HepG2 (cell line): Measurements from ENCODE around the gene PIGO. TPM values are rescaled to one million over a fixed set of nuclear protein-coding genes. Genes with fewer than 3 reads are reported as not detected.

Experiments used
- ADNP ChIP-seq: sonication (generic); formaldehyde crosslinking; IDR thresholded peaks from 2 replicates; pipeline ENCODE4 v1.4.0; 2020; ENCODE audit warnings: missing genetic modification reagents
- GABPA ChIP-seq, 2 experiments: IDR thresholded peaks; 2 replicates each; pipeline ENCODE4 v1.6.1; 2011 to 2016; ENCODE audit warnings: low read depth in 2 of 2, low read length in 1 of 2, missing biosample characterization in 1 of 2, missing genetic modification characterization in 1 of 2
- HDAC2 ChIP-seq: sonication (generic); formaldehyde crosslinking; IDR thresholded peaks from 2 replicates; pipeline ENCODE4 v1.4.0; 2020; ENCODE audit warnings: missing genetic modification reagents
- KAT7 ChIP-seq: IDR thresholded peaks from 2 replicates; pipeline ENCODE4 v1.6.1; 2018; ENCODE audit warnings: borderline replicate concordance, missing compliant biosample characterization
- MIXL1 ChIP-seq: IDR thresholded peaks from 2 replicates; pipeline ENCODE4 v1.6.1; 2016
- NCOA5 ChIP-seq: sonication (generic); formaldehyde crosslinking; IDR thresholded peaks from 2 replicates; pipeline ENCODE4 v1.4.0; 2020; ENCODE audit warnings: missing genetic modification reagents
- NFE2 ChIP-seq: sonication (generic); formaldehyde crosslinking; IDR thresholded peaks from 2 replicates; pipeline ENCODE4 v1.4.0; 2020; ENCODE audit warnings: missing genetic modification reagents
- NR2F6 ChIP-seq, 2 experiments: IDR thresholded peaks; 2 replicates each; pipeline ENCODE4 v1.6.1; 2016; ENCODE audit warnings: antibody characterized with exemption in 1 of 2, mild to moderate bottlenecking in 1 of 2
- NRL ChIP-seq: sonication (generic); formaldehyde crosslinking; IDR thresholded peaks from 2 replicates; pipeline ENCODE4 v1.5.0; 2020; ENCODE audit warnings: missing genetic modification reagents, mild to moderate bottlenecking, moderate library complexity, borderline replicate concordance
- PPARG ChIP-seq: conservative IDR thresholded peaks from 2 replicates; pipeline ENCODE4 v1.6.1; 2016; ENCODE audit warnings: missing biosample characterization, missing genetic modification reagents
- ZNF17 ChIP-seq: sonication (generic); formaldehyde crosslinking; IDR thresholded peaks from 2 replicates; pipeline ENCODE4 v1.5.0; 2020; ENCODE audit warnings: mild to moderate bottlenecking, missing genetic modification reagents
- ZNF609 ChIP-seq: sonication (generic); formaldehyde crosslinking; IDR thresholded peaks from 2 replicates; pipeline ENCODE4 v1.4.0; 2020; ENCODE audit warnings: mild to moderate bottlenecking, missing genetic modification reagents, borderline replicate concordance
- polyA plus RNA-seq, 8 experiments: library from polyadenylated mRNA; depleted of rRNA in 3 of 8; stranded (reverse) in 7 of 8; unstranded in 1 of 8; fragments of >200 nt; fragmentation: Illumina TruSeq in 4 of 8; extraction: Trizol in 4 of 8; gene quantifications; 2 replicates each; pipeline versions ENCODE4 v1.2.1 to v1.2.3, GENCODE V29; 2011 to 2016; ENCODE audit warnings: low read depth in 4 of 8, missing spikeins in 1 of 8, mixed read lengths in 1 of 8; ENCODE audit not compliant: insufficient read depth in 1 of 8
- total RNA-seq, 5 experiments: library from RNA; depleted of rRNA; stranded (reverse); fragments of >200 nt; fragmentation: Illumina TruSeq; extraction: Trizol; gene quantifications; 2 replicates each; pipeline ENCODE4 v1.2.3, GENCODE V29; 2016; ENCODE audit warnings: low read depth in 1 of 5
- TF ChIP-seq, protein P1 (sequence below): IDR thresholded peaks from 2 replicates; pipeline ENCODE4 v1.6.1; 2012; ENCODE audit warnings: inconsistent platforms
- TF ChIP-seq, protein P2 (sequence below): sonication (generic); formaldehyde crosslinking; IDR thresholded peaks from 2 replicates; pipeline ENCODE4 v1.5.0; 2020; ENCODE audit warnings: missing genetic modification reagents
- TF ChIP-seq, protein P3 (sequence below): sonication (generic); formaldehyde crosslinking; IDR thresholded peaks from 2 replicates; pipeline ENCODE4 v1.4.0; 2020; ENCODE audit warnings: missing genetic modification reagents
- TF ChIP-seq, protein P4 (sequence below): sonication (generic); formaldehyde crosslinking; IDR thresholded peaks from 2 replicates; pipeline ENCODE4 v1.8.0; 2022; ENCODE audit warnings: missing genetic modification reagents, mild to moderate bottlenecking, borderline replicate concordance
- TF ChIP-seq, protein P5 (sequence below): IDR thresholded peaks from 2 replicates; pipeline ENCODE4 v1.6.1; 2012; ENCODE audit warnings: low read length, improper control_type of control experiment

PIGO gene
- total and polyA plus RNA-seq, 2 of the 13 experiments (the other 11 are each of a cell fraction or from before 2014, with no cell fraction given) = 20.5 to 26.2 TPM

- TF ChIP-seq, protein P1, sequence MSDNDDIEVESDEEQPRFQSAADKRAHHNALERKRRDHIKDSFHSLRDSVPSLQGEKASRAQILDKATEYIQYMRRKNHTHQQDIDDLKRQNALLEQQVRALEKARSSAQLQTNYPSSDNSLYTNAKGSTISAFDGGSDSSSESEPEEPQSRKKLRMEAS = peak; percentile 13
- TF ChIP-seq KAT7 (CRISPR knock-in tag) (no peak), GABPA (IDR thresholded peaks at IDR 0.05; ENCODE audit: low read depth, low read length) (no peak), GABPA (CRISPR knock-in tag; IDR thresholded peaks at IDR 0.05; ENCODE audit: low read depth) (peak; percentile 71; the same call in 1 of the 2 replicates), MIXL1 (no peak; the same call in 1 of the 2 replicates), ZNF609 (CRISPR knock-in tag) (no peak), NCOA5 (CRISPR knock-in tag) (0 out of 2 replicates have a peak, but pooled peaks have one; percentile 14), ZNF17 (CRISPR knock-in tag) (no peak), HDAC2 (CRISPR knock-in tag) (peak; percentile 15; the same call in 1 of the 2 replicates), NRL (CRISPR knock-in tag) (no peak; the same call in 1 of the 2 replicates), ADNP (CRISPR knock-in tag) (no peak), NFE2 (CRISPR knock-in tag) (no peak), NR2F6 (IDR thresholded peaks at IDR 0.05) (no peak), NR2F6 (CRISPR knock-in tag; IDR thresholded peaks at IDR 0.05) (no peak; the same call in 1 of the 2 replicates), PPARG (no peak)
- TF ChIP-seq, protein P2, sequence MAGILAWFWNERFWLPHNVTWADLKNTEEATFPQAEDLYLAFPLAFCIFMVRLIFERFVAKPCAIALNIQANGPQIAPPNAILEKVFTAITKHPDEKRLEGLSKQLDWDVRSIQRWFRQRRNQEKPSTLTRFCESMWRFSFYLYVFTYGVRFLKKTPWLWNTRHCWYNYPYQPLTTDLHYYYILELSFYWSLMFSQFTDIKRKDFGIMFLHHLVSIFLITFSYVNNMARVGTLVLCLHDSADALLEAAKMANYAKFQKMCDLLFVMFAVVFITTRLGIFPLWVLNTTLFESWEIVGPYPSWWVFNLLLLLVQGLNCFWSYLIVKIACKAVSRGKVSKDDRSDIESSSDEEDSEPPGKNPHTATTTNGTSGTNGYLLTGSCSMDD (CRISPR knock-in tag) = peak; percentile 46; the same call in 1 of the 2 replicates
- TF ChIP-seq, protein P3, sequence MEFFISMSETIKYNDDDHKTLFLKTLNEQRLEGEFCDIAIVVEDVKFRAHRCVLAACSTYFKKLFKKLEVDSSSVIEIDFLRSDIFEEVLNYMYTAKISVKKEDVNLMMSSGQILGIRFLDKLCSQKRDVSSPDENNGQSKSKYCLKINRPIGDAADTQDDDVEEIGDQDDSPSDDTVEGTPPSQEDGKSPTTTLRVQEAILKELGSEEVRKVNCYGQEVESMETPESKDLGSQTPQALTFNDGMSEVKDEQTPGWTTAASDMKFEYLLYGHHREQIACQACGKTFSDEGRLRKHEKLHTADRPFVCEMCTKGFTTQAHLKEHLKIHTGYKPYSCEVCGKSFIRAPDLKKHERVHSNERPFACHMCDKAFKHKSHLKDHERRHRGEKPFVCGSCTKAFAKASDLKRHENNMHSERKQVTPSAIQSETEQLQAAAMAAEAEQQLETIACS = peak; percentile 80
- TF ChIP-seq, protein P4, sequence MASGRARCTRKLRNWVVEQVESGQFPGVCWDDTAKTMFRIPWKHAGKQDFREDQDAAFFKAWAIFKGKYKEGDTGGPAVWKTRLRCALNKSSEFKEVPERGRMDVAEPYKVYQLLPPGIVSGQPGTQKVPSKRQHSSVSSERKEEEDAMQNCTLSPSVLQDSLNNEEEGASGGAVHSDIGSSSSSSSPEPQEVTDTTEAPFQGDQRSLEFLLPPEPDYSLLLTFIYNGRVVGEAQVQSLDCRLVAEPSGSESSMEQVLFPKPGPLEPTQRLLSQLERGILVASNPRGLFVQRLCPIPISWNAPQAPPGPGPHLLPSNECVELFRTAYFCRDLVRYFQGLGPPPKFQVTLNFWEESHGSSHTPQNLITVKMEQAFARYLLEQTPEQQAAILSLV (CRISPR knock-in tag) = no peak
- TF ChIP-seq, protein P5, sequence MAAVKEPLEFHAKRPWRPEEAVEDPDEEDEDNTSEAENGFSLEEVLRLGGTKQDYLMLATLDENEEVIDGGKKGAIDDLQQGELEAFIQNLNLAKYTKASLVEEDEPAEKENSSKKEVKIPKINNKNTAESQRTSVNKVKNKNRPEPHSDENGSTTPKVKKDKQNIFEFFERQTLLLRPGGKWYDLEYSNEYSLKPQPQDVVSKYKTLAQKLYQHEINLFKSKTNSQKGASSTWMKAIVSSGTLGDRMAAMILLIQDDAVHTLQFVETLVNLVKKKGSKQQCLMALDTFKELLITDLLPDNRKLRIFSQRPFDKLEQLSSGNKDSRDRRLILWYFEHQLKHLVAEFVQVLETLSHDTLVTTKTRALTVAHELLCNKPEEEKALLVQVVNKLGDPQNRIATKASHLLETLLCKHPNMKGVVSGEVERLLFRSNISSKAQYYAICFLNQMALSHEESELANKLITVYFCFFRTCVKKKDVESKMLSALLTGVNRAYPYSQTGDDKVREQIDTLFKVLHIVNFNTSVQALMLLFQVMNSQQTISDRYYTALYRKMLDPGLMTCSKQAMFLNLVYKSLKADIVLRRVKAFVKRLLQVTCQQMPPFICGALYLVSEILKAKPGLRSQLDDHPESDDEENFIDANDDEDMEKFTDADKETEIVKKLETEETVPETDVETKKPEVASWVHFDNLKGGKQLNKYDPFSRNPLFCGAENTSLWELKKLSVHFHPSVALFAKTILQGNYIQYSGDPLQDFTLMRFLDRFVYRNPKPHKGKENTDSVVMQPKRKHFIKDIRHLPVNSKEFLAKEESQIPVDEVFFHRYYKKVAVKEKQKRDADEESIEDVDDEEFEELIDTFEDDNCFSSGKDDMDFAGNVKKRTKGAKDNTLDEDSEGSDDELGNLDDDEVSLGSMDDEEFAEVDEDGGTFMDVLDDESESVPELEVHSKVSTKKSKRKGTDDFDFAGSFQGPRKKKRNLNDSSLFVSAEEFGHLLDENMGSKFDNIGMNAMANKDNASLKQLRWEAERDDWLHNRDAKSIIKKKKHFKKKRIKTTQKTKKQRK = peak; percentile 67
Measured at GRCh38 chr9:35072461-35073278, 23.7 kb downstream of the PIGO start, which contains the start of gene VCP (continued).
